Stimulated activated CD4-positive, alpha-beta T cell treated with anti-CD3 and anti-CD28 coated beads, Interleukin-12 subunit alpha, Interleukin-12 subunit beta, amount 100 ng/mL, for 4 hours (primary cell): ENCODE data around the gene CCDC159.
"Not testable (repeated sequence)": the region's sequence is repeated elsewhere in the genome, so short reads cannot be mapped to it uniquely, and the experiment has no call there.

Source experiments
- DNase-seq: peaks from one replicate; pipeline ENCODE4 v3.0.0-alpha.2; 2020

Gene CCDC159

GRCh38 chr19:11346104-11346940 is at the start of gene CCDC159, which contains the start of gene TMEM205:
Gene CCDC159, plus strand, starts transcription at chr19:11346519. Its CDS starts 88 bp downstream, at chr19:11346607.
Gene TMEM205, minus strand, starts transcription at chr19:11346268. Its CDS starts 649 bp downstream, at chr19:11345619.
- DNase-seq, result peak; percentile 94

- no peak for DNase-seq
Observed at GRCh38 chr19:11299946-11300810, 46.1 kb upstream of the CCDC159 start.

- no peak for DNase-seq
Observed at GRCh38 chr19:11300811-11301120, 45.6 kb upstream of the CCDC159 start.

GRCh38 chr19:11304936-11305335 is 41.4 kb upstream of the CCDC159 start:
- no peak for DNase-seq

- DNase-seq, result no peak
Observed at GRCh38 chr19:11306337-11306736, 40.0 kb upstream of the CCDC159 start.

GRCh38 chr19:11320278-11320995 is 25.9 kb upstream of the CCDC159 start:
- DNase-seq, result not testable (repeated sequence)

- no peak for DNase-seq
Observed at GRCh38 chr19:11321191-11322126, 24.9 kb upstream of the CCDC159 start.

- no peak for DNase-seq
Observed at GRCh38 chr19:11322269-11323024, 23.9 kb upstream of the CCDC159 start.

GRCh38 chr19:11323601-11324078 is 22.7 kb upstream of the CCDC159 start:
- DNase-seq, result no peak

- no peak for DNase-seq
Observed at GRCh38 chr19:11324079-11324661, 22.1 kb upstream of the CCDC159 start.

GRCh38 chr19:11324748-11325389 is 21.4 kb upstream of the CCDC159 start:
- no peak for DNase-seq

- no peak for DNase-seq
Observed at GRCh38 chr19:11325544-11325943, 20.8 kb upstream of the CCDC159 start.

GRCh38 chr19:11330127-11330526 is 16.2 kb upstream of the CCDC159 start:
- no peak for DNase-seq

GRCh38 chr19:11331502-11331901 is 14.8 kb upstream of the CCDC159 start:
- no peak for DNase-seq

- DNase-seq, result no peak
Observed at GRCh38 chr19:11332822-11333221, 13.5 kb upstream of the CCDC159 start.

- not testable (repeated sequence) for DNase-seq
Observed at GRCh38 chr19:11333838-11334237, 12.5 kb upstream of the CCDC159 start.

- no peak for DNase-seq
Observed at GRCh38 chr19:11335449-11336146, 10.7 kb upstream of the CCDC159 start.

- DNase-seq, result no peak
Observed at GRCh38 chr19:11337080-11337479, 9.2 kb upstream of the CCDC159 start.

GRCh38 chr19:11338121-11338520 is 8.2 kb upstream of the CCDC159 start:
- no peak for DNase-seq
